ENCODE data around the gene CCDC182.
A peak's percentile ranks its signal among the peaks of the same experiment; 100 is the strongest.

The CCDC182 gene

DNA sequence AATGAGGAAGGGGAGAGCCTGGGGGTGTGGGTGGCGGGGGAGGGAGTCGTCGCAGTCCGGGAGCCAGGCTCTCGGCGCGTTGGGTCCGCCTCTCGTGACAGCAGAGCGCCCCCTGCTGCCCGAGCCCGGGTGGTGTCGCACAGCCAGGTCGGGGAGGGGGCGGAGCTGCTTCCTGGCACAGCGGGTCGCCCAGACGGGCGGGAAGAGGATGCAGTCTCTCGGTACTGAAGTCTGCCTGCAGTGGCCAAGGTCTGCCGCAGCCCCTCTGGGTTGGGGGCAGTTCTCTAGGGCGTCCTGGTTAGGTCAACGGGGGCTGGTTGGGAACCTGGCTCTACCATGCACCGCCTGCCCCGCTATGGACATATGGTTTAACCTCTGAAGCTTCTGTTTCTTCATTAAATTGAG, 38.2 kb upstream of the CCDC182 start:
- Histone ChIP-seq H3K36me3 (ENCODE audit: low read depth) (no peaks in the 10 kb centered on the region), H3K9me3 (ENCODE audit: severe bottlenecking) (no peaks in the 10 kb centered on the region), H3K4me1 (ENCODE audit: insufficient read depth, poor library complexity, severe bottlenecking) (no peaks in the 10 kb centered on the region), H3K4me3 (ENCODE audit: severe bottlenecking) (no peak overlapping the region), H3K27ac (ENCODE audit: poor library complexity, severe bottlenecking) (no peak overlapping the region), H3K27me3 (ENCODE audit: insufficient read depth, poor library complexity, severe bottlenecking) (peaks cover 6% of the 10 kb centered on the region)
- TF ChIP-seq, protein P1, sequence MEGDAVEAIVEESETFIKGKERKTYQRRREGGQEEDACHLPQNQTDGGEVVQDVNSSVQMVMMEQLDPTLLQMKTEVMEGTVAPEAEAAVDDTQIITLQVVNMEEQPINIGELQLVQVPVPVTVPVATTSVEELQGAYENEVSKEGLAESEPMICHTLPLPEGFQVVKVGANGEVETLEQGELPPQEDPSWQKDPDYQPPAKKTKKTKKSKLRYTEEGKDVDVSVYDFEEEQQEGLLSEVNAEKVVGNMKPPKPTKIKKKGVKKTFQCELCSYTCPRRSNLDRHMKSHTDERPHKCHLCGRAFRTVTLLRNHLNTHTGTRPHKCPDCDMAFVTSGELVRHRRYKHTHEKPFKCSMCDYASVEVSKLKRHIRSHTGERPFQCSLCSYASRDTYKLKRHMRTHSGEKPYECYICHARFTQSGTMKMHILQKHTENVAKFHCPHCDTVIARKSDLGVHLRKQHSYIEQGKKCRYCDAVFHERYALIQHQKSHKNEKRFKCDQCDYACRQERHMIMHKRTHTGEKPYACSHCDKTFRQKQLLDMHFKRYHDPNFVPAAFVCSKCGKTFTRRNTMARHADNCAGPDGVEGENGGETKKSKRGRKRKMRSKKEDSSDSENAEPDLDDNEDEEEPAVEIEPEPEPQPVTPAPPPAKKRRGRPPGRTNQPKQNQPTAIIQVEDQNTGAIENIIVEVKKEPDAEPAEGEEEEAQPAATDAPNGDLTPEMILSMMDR (IDR thresholded peaks at IDR 0.05; ENCODE audit: poor library complexity, severe bottlenecking), result peak; percentile 80
- DNase-seq (ENCODE audit: low spot score), result no peak
- peak; percentile 64 for ATAC-seq (ENCODE audit: low read depth)

DNA sequence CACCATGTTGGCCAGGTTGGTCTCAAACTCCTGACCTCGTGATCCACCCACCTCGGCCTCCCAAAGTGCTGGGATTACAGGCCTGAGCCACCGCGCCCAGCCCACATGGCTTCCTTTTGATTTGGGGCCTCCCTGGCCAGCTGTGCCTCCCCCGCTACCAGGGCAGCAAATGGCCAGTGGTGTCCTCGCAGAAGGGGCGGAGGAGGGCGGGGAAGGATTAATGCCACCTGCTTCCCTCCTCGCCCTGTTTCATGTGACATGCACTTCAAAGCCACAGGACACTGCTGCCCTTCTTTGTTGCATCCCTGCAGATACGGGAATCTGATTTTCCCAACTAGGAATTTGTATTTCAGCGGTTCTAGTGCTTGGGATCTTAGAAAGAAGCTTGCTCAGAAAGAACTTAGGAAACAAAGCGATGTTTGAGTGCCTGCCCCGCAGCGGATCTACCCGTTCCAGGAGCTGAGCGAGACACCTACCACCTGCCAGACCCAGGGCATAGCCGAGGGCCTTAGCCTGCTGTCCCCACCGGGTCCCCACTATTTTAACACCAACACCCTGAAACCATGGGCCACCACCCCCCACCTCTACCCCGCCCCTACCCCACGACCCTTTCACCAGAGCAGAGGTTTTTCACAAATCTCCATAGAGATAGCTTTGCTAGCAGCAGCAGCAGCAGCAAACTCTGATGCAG, 37.7 kb upstream of the CCDC182 start:
- TF ChIP-seq, protein P1 (IDR thresholded peaks at IDR 0.05; ENCODE audit: poor library complexity, severe bottlenecking), result no peak
- Histone ChIP-seq H3K9me3 (ENCODE audit: severe bottlenecking) (no peaks in the 10 kb centered on the region), H3K36me3 (ENCODE audit: low read depth) (no peaks in the 10 kb centered on the region), H3K4me3 (ENCODE audit: severe bottlenecking) (no peak overlapping the region), H3K27ac (ENCODE audit: poor library complexity, severe bottlenecking) (no peak overlapping the region), H3K27me3 (ENCODE audit: insufficient read depth, poor library complexity, severe bottlenecking) (peaks cover 6% of the 10 kb centered on the region), H3K4me1 (ENCODE audit: insufficient read depth, poor library complexity, severe bottlenecking) (no peaks in the 10 kb centered on the region)
- DNase-seq (ENCODE audit: low spot score) (no peak), ATAC-seq (ENCODE audit: low read depth) (no peak)

DNA sequence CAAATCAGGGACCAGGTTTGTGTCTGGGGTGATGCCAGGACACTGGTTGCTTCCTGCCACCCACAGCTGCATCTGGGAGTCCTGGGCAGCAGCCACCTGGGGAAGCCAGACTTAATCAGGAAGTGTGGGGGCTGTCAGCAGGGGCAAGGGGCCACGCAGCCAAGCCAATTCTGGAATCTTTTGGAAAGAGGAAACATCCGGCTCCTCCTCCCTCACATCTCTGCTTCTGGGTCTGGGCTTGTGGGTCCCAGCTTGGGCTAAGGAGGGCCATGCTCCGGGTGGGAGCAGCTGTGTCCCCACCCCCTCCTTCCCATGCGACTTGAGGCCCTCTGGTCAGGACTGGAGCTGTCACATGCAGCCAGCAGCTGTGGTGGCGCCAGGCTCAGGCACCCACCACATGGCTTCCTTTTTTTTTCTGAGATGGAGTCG, 37.0 kb upstream of the CCDC182 start:
- no peak overlapping the region for H3K4me3 ChIP-seq (ENCODE audit: severe bottlenecking)
- no peak for ATAC-seq (ENCODE audit: low read depth)
- no peaks in the 10 kb centered on the region for H3K4me1 ChIP-seq (ENCODE audit: insufficient read depth, poor library complexity, severe bottlenecking)
- no peaks in the 10 kb centered on the region for H3K9me3 ChIP-seq (ENCODE audit: severe bottlenecking)
- H3K27ac ChIP-seq (ENCODE audit: poor library complexity, severe bottlenecking), result no peak overlapping the region
- peaks cover 6% of the 10 kb centered on the region for H3K27me3 ChIP-seq (ENCODE audit: insufficient read depth, poor library complexity, severe bottlenecking)
- H3K36me3 ChIP-seq (ENCODE audit: low read depth), result no peaks in the 10 kb centered on the region
- TF ChIP-seq, protein P1 (IDR thresholded peaks at IDR 0.05; ENCODE audit: poor library complexity, severe bottlenecking), result no peak
- no peak for DNase-seq (ENCODE audit: low spot score)

DNA sequence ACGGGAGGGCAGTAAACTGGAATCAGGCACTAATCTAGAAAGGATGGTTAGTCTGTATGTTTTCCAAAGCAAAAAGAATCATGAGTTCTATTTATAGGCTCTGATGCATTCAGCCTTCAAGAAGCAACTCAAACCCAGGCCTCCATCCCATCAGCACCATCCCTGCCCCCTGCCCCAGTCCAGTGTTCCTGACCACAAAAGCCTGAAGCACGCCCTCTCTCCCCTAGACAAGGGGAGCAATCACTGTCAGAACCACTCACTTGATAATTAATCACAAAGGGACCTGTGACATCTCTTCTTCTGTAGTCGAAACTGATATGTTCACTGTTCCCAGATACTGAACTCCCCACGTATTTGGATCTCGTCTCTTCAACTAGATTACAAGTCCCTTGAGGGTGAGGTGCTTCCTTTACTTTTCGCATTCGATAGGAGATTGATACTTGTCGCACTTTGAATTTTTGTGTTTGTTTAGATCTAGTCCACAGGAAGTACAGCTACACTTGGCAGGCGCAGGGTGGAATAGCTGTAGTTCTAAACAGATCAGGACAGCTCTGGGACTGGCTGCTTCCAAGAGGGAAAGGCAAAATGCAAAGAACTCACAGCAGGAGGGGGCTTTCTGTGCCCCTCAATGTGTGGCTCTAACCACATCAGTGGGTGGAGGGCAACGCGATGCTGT, 36.4 kb upstream of the CCDC182 start:
- Histone ChIP-seq H3K4me1 (ENCODE audit: insufficient read depth, poor library complexity, severe bottlenecking) (no peaks in the 10 kb centered on the region), H3K4me3 (ENCODE audit: severe bottlenecking) (no peak overlapping the region), H3K27me3 (ENCODE audit: insufficient read depth, poor library complexity, severe bottlenecking) (peaks cover under 1% of the 10 kb centered on the region), H3K27ac (ENCODE audit: poor library complexity, severe bottlenecking) (no peak overlapping the region), H3K9me3 (ENCODE audit: severe bottlenecking) (no peaks in the 10 kb centered on the region), H3K36me3 (ENCODE audit: low read depth) (no peaks in the 10 kb centered on the region)
- TF ChIP-seq, protein P1 (IDR thresholded peaks at IDR 0.05; ENCODE audit: poor library complexity, severe bottlenecking), result no peak
- DNase-seq (ENCODE audit: low spot score) (no peak), ATAC-seq (ENCODE audit: low read depth) (no peak)

DNA sequence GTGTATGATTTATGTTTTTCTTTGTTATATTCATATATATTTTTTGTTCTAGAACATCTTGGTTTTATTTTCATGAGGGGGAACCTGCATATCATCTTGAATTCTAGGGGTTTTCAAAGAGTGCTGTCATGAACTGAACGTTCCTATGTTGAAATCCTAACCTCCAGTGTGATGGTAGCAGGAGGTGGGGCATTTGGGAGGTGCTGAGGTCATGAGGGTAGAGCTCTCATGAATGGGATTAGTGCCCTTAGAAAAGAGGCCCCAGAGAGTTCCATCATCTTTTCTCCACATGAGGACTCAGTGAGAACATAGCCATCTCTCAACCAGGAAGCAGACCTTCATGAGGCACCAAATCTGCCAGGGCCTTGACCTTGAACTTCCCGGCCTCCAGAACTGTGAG, 34.6 kb upstream of the CCDC182 start:
- H3K4me3 ChIP-seq (ENCODE audit: severe bottlenecking), result no peak overlapping the region
- no peaks in the 10 kb centered on the region for H3K27me3 ChIP-seq (ENCODE audit: insufficient read depth, poor library complexity, severe bottlenecking)
- no peaks in the 10 kb centered on the region for H3K4me1 ChIP-seq (ENCODE audit: insufficient read depth, poor library complexity, severe bottlenecking)
- ATAC-seq (ENCODE audit: low read depth) (no peak), DNase-seq (ENCODE audit: low spot score) (no peak)
- H3K27ac ChIP-seq (ENCODE audit: poor library complexity, severe bottlenecking), result no peak overlapping the region
- no peaks in the 10 kb centered on the region for H3K9me3 ChIP-seq (ENCODE audit: severe bottlenecking)
- TF ChIP-seq, protein P1 (IDR thresholded peaks at IDR 0.05; ENCODE audit: poor library complexity, severe bottlenecking), result no peak
- H3K36me3 ChIP-seq (ENCODE audit: low read depth), result no peaks in the 10 kb centered on the region

Data from RWPE2 (cell line).